Endothelial cell of umbilical vein (primary cell): Measurements from ENCODE around the gene TSEN15. TPM values are rescaled to one million over a fixed set of nuclear protein-coding genes. Genes with fewer than 3 reads are reported as not detected.

Experiments
- BruUV-seq: library from RNA; stranded (reverse); fragments of 400-500 nt; replicated peaks from 2 replicates; lab custom pipeline; 2021; lab: Mats Ljungman, UMichigan
- CTCF ChIA-PET: fragments of 300-600, 350-600 bp; sonication (Branson Sonifier 250); formaldehyde crosslinking; loops from one replicate; lab custom pipeline; 2021; ENCODE audit warnings: antibody characterized with exemption, inconsistent platforms; lab: Charles Lee
- POLR2A ChIA-PET: fragments of 300-600, 350-600 bp; sonication (Branson Sonifier 250); formaldehyde crosslinking; loops from one replicate; lab custom pipeline; 2021; ENCODE audit warnings: antibody characterized with exemption, inconsistent platforms; lab: Charles Lee
- DNase-seq: peaks from one replicate; pipeline ENCODE4 v3.0.0-alpha.2; 2011; ENCODE audit warnings: low read depth, low spot score
- FAIRE-seq: peaks from 2 replicates; lab custom pipeline; 2011; peaks lifted over from hg19 to GRCh38; lab: Jason Lieb, UNC
- H2AFZ ChIP-seq: 2 replicates; pipeline ENCODE4 v1.6.0; 2012; ENCODE audit warnings: low read depth, low read length, control low read depth, inconsistent platforms
- H3K27ac ChIP-seq: 2 replicates; pipeline ENCODE4 v1.5.1; 2011; ENCODE audit warnings: low read depth, mild to moderate bottlenecking, control low read depth, low read length, moderate library complexity; ENCODE audit not compliant: insufficient read depth
- H3K27me3 ChIP-seq, 2 experiments: 2 replicates each; pipeline versions ENCODE4 v1.6.0 to v1.6.1; 2011; ENCODE audit warnings: low read length in 2 of 2, mixed read lengths in 1 of 2; ENCODE audit not compliant: control insufficient read depth in 2 of 2, insufficient read depth in 2 of 2
- H3K36me3 ChIP-seq, 2 experiments: 2 replicates in 1 of 2; 3 replicates in 1 of 2; pipeline ENCODE4 v1.5.1; 2011; ENCODE audit warnings: low read length in 2 of 2, mild to moderate bottlenecking in 1 of 2, moderate library complexity in 1 of 2; ENCODE audit not compliant: control insufficient read depth in 2 of 2, insufficient read depth in 2 of 2; ENCODE audit errors: extremely low read depth in 1 of 2
- H3K4me1 ChIP-seq: 3 replicates; pipeline ENCODE4 v1.5.1; 2011; ENCODE audit warnings: mild to moderate bottlenecking, low read length; ENCODE audit not compliant: control insufficient read depth, insufficient read depth; ENCODE audit errors: extremely low read depth
- H3K4me2 ChIP-seq: 2 replicates; pipeline ENCODE4 v1.6.1; 2011; ENCODE audit warnings: low read length, control low read depth, mixed read lengths; ENCODE audit not compliant: insufficient read depth
- H3K4me3 ChIP-seq, 3 experiments: fragments of 200-600 bp in 1 of 3; sonication (generic), shearing (Covaris generic) in 1 of 3; replicated peaks in 1 of 3; 2 replicates each; pipeline ENCODE4 v1.5.1; 2011 to 2016; ENCODE audit warnings: control low read depth in 3 of 3, low read length in 3 of 3, mild to moderate bottlenecking in 2 of 3, inconsistent platforms in 1 of 3, low read depth in 1 of 3, moderate library complexity in 1 of 3; ENCODE audit not compliant: insufficient read depth in 1 of 3
- H3K79me2 ChIP-seq: 2 replicates; pipeline ENCODE4 v1.6.0; 2012; ENCODE audit warnings: low read length, inconsistent platforms; ENCODE audit not compliant: control insufficient read depth, insufficient read depth
- H3K9ac ChIP-seq: replicated peaks from 2 replicates; pipeline ENCODE3; 2011; ENCODE audit warnings: low read length, control low read depth; ENCODE audit not compliant: insufficient read depth; ENCODE audit errors: extremely low read depth
- H3K9me1 ChIP-seq: replicated peaks from 3 replicates; pipeline ENCODE4 v1.6.0; 2011; ENCODE audit warnings: mild to moderate bottlenecking, low read length; ENCODE audit not compliant: control insufficient read depth, insufficient read depth; ENCODE audit errors: extremely low read depth
- H3K9me3 ChIP-seq: replicated peaks from 2 replicates; pipeline ENCODE4 v1.5.1; 2012; ENCODE audit warnings: low read length, inconsistent platforms; ENCODE audit not compliant: control insufficient read depth, insufficient read depth
- H4K20me1 ChIP-seq: replicated peaks from 2 replicates; pipeline ENCODE3; 2011; ENCODE audit warnings: mild to moderate bottlenecking, low read length; ENCODE audit not compliant: control insufficient read depth, insufficient read depth; ENCODE audit errors: extremely low read depth
- CTCF ChIP-seq, 2 donors: IDR thresholded peaks; 1 replicate in 1 of 2; 2 replicates in 1 of 2; pipeline ENCODE4 v1.5.1; 2011; ENCODE audit warnings: low read length in 2 of 2, mild to moderate bottlenecking in 2 of 2, moderate library complexity in 2 of 2, control low read depth in 1 of 2, inconsistent platforms in 1 of 2, low read depth in 1 of 2; ENCODE audit not compliant: insufficient read depth in 1 of 2; ENCODE audit errors: extremely low read depth in 1 of 2
- EZH2 ChIP-seq: IDR thresholded peaks from 2 replicates; pipeline ENCODE4 v1.6.1; 2012; ENCODE audit warnings: borderline replicate concordance, low read depth, mild to moderate bottlenecking, moderate library complexity, low read length, inconsistent platforms; ENCODE audit not compliant: severe bottlenecking
- FOS ChIP-seq: IDR thresholded peaks from 2 replicates; pipeline ENCODE4 v1.6.1; 2011; ENCODE audit warnings: mild to moderate bottlenecking, low read length, moderate library complexity, borderline replicate concordance; ENCODE audit not compliant: insufficient read depth
- GATA2 ChIP-seq: IDR thresholded peaks from 2 replicates; pipeline ENCODE4 v1.7.0; 2011; ENCODE audit warnings: low read depth, mild to moderate bottlenecking, moderate library complexity, mixed read lengths, low read length; ENCODE audit not compliant: insufficient read length, insufficient read depth
- JUN ChIP-seq: IDR thresholded peaks from 2 replicates; pipeline ENCODE4 v1.6.1; 2011; ENCODE audit warnings: borderline replicate concordance, low read depth; ENCODE audit not compliant: insufficient read length, insufficient read depth
- MAX ChIP-seq: IDR thresholded peaks from 2 replicates; pipeline ENCODE4 v1.6.1; 2011; ENCODE audit not compliant: insufficient read depth, insufficient read length
- MYC ChIP-seq: IDR thresholded peaks from one replicate; pipeline ENCODE4 v1.6.1; 2011; ENCODE audit warnings: mild to moderate bottlenecking, low read depth, low read length
- POLR2A ChIP-seq: IDR thresholded peaks from 2 replicates; pipeline ENCODE4 v1.6.1; 2012; ENCODE audit warnings: low read depth, mild to moderate bottlenecking, control low read depth, low read length
- POLR2AphosphoS5 ChIP-seq: IDR thresholded peaks from 2 replicates; pipeline ENCODE4 v1.6.1; 2012; ENCODE audit warnings: low read depth, mild to moderate bottlenecking, control low read depth, low read length, moderate library complexity; ENCODE audit not compliant: insufficient read depth
- dilution Hi-C: fragments of 300-500 bp; cut with MboI; formaldehyde crosslinking; loops from one replicate; pipeline ENCODE4 v1.15.0; 2019; ENCODE audit warnings: low sequenced_read_pairs; ENCODE audit not compliant: extremely low pct_ligation_motif_present
- intact Hi-C: fragments of 100-400 bp; cut with micrococcal nuclease; formaldehyde crosslinking; loops from one replicate; pipeline ENCODE4 v1.10.0; 2022
- polyA plus RNA-seq, 4 experiments: library from polyadenylated mRNA; depleted of rRNA in 3 of 4; stranded (reverse) in 3 of 4; unstranded in 1 of 4; fragments of >200 nt; gene quantifications; 2 replicates each; pipeline versions ENCODE4 v1.2.1 to v1.2.3, GENCODE V29; 2011 to 2012; ENCODE audit warnings: missing spikeins in 1 of 4
- total RNA-seq: library from RNA; stranded (reverse); gene quantifications from 2 replicates; pipeline ENCODE4 v1.2.3, GENCODE V29; 2021

Gene TSEN15
- total and polyA plus RNA-seq, 2 donors (not counting 3 experiments of a cell fraction or from before 2014, with no cell fraction given) = 20.6 to 25.8 TPM

GRCh38 chr1:184012187-184012586, 39.3 kb upstream of the TSEN15 start:
- Histone ChIP-seq H3K9me1 (no peaks in the 10 kb centered on the region), H2AFZ (no peak overlapping the region), H3K79me2 (no peaks in the 10 kb centered on the region), H3K4me3 (no peak overlapping the region), H3K4me1 (no peaks in the 10 kb centered on the region), H3K9me3 (no peaks in the 10 kb centered on the region), H3K27me3 (peaks cover 13 to 16% of the 10 kb centered on the region in 2 experiments), H3K9ac (no peak overlapping the region), H3K4me2 (no peak overlapping the region), H4K20me1 (no peaks in the 10 kb centered on the region), H3K27ac (no peak overlapping the region), H3K36me3 (no peaks in the 10 kb centered on the region)
- no TSS peak for BruUV-seq
- dilution Hi-C loops = no loop called here
- CTCF ChIA-PET = no interaction called here
- intact Hi-C loops = no loop called here
- no peak for TF ChIP-seq CTCF (IDR thresholded peaks at IDR 0.05; ENCODE audit: extremely low read depth in 1 of 2, insufficient read depth in 1 of 2, low read depth in 1 of 2, low read length in 2 of 2)
- TF ChIP-seq POLR2A = no peak
- TF ChIP-seq JUN = no peak
- TF ChIP-seq MYC = no peak
- TF ChIP-seq EZH2 = no peak
- TF ChIP-seq MAX = no peak
- no peak for TF ChIP-seq FOS
- no peak for TF ChIP-seq POLR2AphosphoS5
- no peak for TF ChIP-seq GATA2
- FAIRE-seq (no peak), DNase-seq (no peak)
- POLR2A ChIA-PET = no interaction called here
